H9 (cell line): ENCODE results near the gene ADIG. TPM values are rescaled to one million over a fixed set of nuclear protein-coding genes. Genes with fewer than 3 reads are reported as not detected.

Source experiments
- DNase-seq: peaks from one replicate; pipeline ENCODE4 v3.0.0-alpha.2; 2017
- H2AFZ ChIP-seq: one replicate; pipeline ENCODE4 v1.6.1; 2013; ENCODE audit warnings: mild to moderate bottlenecking, low read length, control low read depth, moderate library complexity
- H2AK5ac ChIP-seq: 2 replicates; pipeline ENCODE4 v1.6.1; 2013; ENCODE audit warnings: low read length, control low read depth, mixed read lengths; ENCODE audit not compliant: insufficient read length
- H2BK120ac ChIP-seq: one replicate; pipeline ENCODE4 v1.6.1; 2013; ENCODE audit warnings: low read depth, mild to moderate bottlenecking, low read length, control low read depth, inconsistent platforms; ENCODE audit not compliant: poor library complexity, severe bottlenecking
- H2BK12ac ChIP-seq: 2 replicates; pipeline ENCODE4 v1.6.1; 2013; ENCODE audit warnings: low read length, control low read depth, mixed read lengths, low read depth; ENCODE audit not compliant: insufficient read length
- H2BK15ac ChIP-seq: 2 replicates; pipeline ENCODE4 v1.6.1; 2013; ENCODE audit warnings: low read depth, low read length, control low read depth
- H2BK20ac ChIP-seq: one replicate; pipeline ENCODE4 v1.6.1; 2013; ENCODE audit warnings: low read depth, mild to moderate bottlenecking, low read length, control low read depth, inconsistent platforms; ENCODE audit not compliant: poor library complexity, severe bottlenecking
- H2BK5ac ChIP-seq: 2 replicates; pipeline ENCODE4 v1.6.1; 2013; ENCODE audit warnings: low read length, control low read depth, mixed read lengths; ENCODE audit not compliant: insufficient read length
- H3K14ac ChIP-seq: 2 replicates; pipeline ENCODE4 v1.6.1; 2013; ENCODE audit warnings: low read length, control low read depth; ENCODE audit not compliant: insufficient read depth
- H3K18ac ChIP-seq: 2 replicates; pipeline ENCODE4 v1.6.1; 2013; ENCODE audit warnings: low read depth, mild to moderate bottlenecking, mixed read lengths, low read length, control low read depth; ENCODE audit not compliant: insufficient read length
- H3K23ac ChIP-seq: 2 replicates; pipeline ENCODE4 v1.6.1; 2013; ENCODE audit warnings: low read length, control low read depth, mixed read lengths, low read depth; ENCODE audit not compliant: insufficient read length
- H3K23me2 ChIP-seq: 2 replicates; pipeline ENCODE4 v1.6.1; 2013; ENCODE audit warnings: low read depth, mild to moderate bottlenecking, mixed read lengths, low read length, control low read depth; ENCODE audit not compliant: insufficient read length, poor library complexity, severe bottlenecking
- H3K27ac ChIP-seq: 2 replicates; pipeline ENCODE4 v1.5.1; 2013; ENCODE audit warnings: low read length, control low read depth, mixed read lengths, low read depth; ENCODE audit not compliant: insufficient read length
- H3K27me3 ChIP-seq: 2 replicates; pipeline ENCODE4 v1.6.1; 2013; ENCODE audit warnings: low read length, control low read depth, inconsistent platforms; ENCODE audit not compliant: insufficient read depth
- H3K4ac ChIP-seq: 2 replicates; pipeline ENCODE4 v1.6.1; 2013; ENCODE audit warnings: low read depth, mild to moderate bottlenecking, control low read depth, inconsistent platforms, low read length, moderate library complexity
- H3K4me1 ChIP-seq: 2 replicates; pipeline ENCODE4 v1.6.1; 2013; ENCODE audit warnings: low read length, control low read depth, inconsistent platforms; ENCODE audit not compliant: insufficient read depth
- H3K4me2 ChIP-seq: 2 replicates; pipeline ENCODE4 v1.6.1; 2013; ENCODE audit warnings: low read length, control low read depth, mixed read lengths; ENCODE audit not compliant: insufficient read length, insufficient read depth
- H3K56ac ChIP-seq: 2 replicates; pipeline ENCODE4 v1.6.1; 2013; ENCODE audit warnings: low read depth, mild to moderate bottlenecking, mixed read lengths, low read length, control low read depth; ENCODE audit not compliant: insufficient read length
- H3K79me1 ChIP-seq: 2 replicates; pipeline ENCODE4 v1.6.1; 2013; ENCODE audit warnings: low read depth, mild to moderate bottlenecking, moderate library complexity, low read length, control low read depth, inconsistent platforms; ENCODE audit not compliant: insufficient read depth, poor library complexity, severe bottlenecking
- H3K79me2 ChIP-seq: 2 replicates; pipeline ENCODE4 v1.6.1; 2013; ENCODE audit warnings: low read length, control low read depth, inconsistent platforms; ENCODE audit not compliant: insufficient read depth
- H3K9ac ChIP-seq: 2 replicates; pipeline ENCODE4 v1.6.1; 2013; ENCODE audit warnings: low read length, control low read depth, mixed read lengths; ENCODE audit not compliant: insufficient read length; ENCODE audit errors: extremely low read depth
- H3K9me3 ChIP-seq: one replicate; pipeline ENCODE4 v1.6.1; 2013; ENCODE audit warnings: low read depth, low read length, inconsistent platforms; ENCODE audit not compliant: control insufficient read depth
- H3T11ph ChIP-seq: one replicate; pipeline ENCODE4 v1.6.1; 2013; ENCODE audit warnings: mild to moderate bottlenecking, low read length, control low read depth, inconsistent platforms
- H4K20me1 ChIP-seq: one replicate; pipeline ENCODE4 v1.6.1; 2013; ENCODE audit not compliant: control insufficient read depth, insufficient read length, insufficient read depth
- H4K5ac ChIP-seq: 2 replicates; pipeline ENCODE4 v1.6.1; 2013; ENCODE audit warnings: low read depth, mild to moderate bottlenecking, mixed read lengths, low read length, control low read depth; ENCODE audit not compliant: insufficient read length
- H4K8ac ChIP-seq: replicated peaks from 2 replicates; pipeline ENCODE4 v1.6.1; 2013; ENCODE audit warnings: low read length, control low read depth, mixed read lengths, low read depth; ENCODE audit not compliant: insufficient read length
- H4K91ac ChIP-seq: 2 replicates; pipeline ENCODE4 v1.6.1; 2013; ENCODE audit warnings: low read depth, mild to moderate bottlenecking, moderate library complexity, mixed read lengths, low read length, control low read depth; ENCODE audit not compliant: insufficient read length
- H3K27ac Mint-ChIP-seq, 3 experiments: 2 replicates in 2 of 3; 3 replicates in 1 of 3; pipeline ENCODE4 v1.8.0; 2020 to 2021; ENCODE audit warnings: mixed read lengths in 3 of 3, mild to moderate bottlenecking in 1 of 3, moderate library complexity in 1 of 3
- H3K27me3 Mint-ChIP-seq: 2 replicates; pipeline ENCODE4 v1.8.0; 2021; ENCODE audit warnings: low read depth, mild to moderate bottlenecking, moderate library complexity, mixed read lengths
- H3K36me3 Mint-ChIP-seq, 3 experiments: 2 replicates in 2 of 3; 3 replicates in 1 of 3; pipeline ENCODE4 v1.8.0; 2020 to 2021; ENCODE audit warnings: low read depth in 3 of 3, mixed read lengths in 3 of 3; ENCODE audit not compliant: insufficient read depth in 1 of 3
- H3K4me1 Mint-ChIP-seq, 2 experiments: 2 replicates each; pipeline ENCODE4 v1.8.0; 2020; ENCODE audit warnings: mixed read lengths in 2 of 2
- H3K4me3 Mint-ChIP-seq, 2 experiments: 2 replicates in 1 of 2; 3 replicates in 1 of 2; pipeline ENCODE4 v1.8.0; 2020 to 2021; ENCODE audit warnings: mild to moderate bottlenecking in 2 of 2, mixed read lengths in 2 of 2, moderate library complexity in 1 of 2
- H3K9me3 Mint-ChIP-seq, 2 experiments: 2 replicates in 1 of 2; 3 replicates in 1 of 2; pipeline ENCODE4 v1.8.0; 2020; ENCODE audit warnings: mild to moderate bottlenecking in 2 of 2, mixed read lengths in 2 of 2, moderate library complexity in 1 of 2
- WGBS: extraction: QIAGEN DNeasy Blood & Tissue Kit; methylation state at CpG from one replicate; pipeline ENCODE4 v1.1.7; 2013; ENCODE audit warnings: missing lambda C conversion rate, low lambda C conversion rate, mixed read lengths; ENCODE audit not compliant: insufficient read length; ENCODE audit errors: extremely low coverage; 5-methylcytosine and 5-hydroxymethylcytosine counted together
- total RNA-seq: library from RNA; stranded (reverse); gene quantifications from 2 replicates; pipeline ENCODE4 v1.2.1, GENCODE V29; 2021
- TF ChIP-seq, protein P1 (sequence below): fragments of 200-600 bp; sonication (generic); conservative IDR thresholded peaks from 3 replicates; pipeline ENCODE4 v1.8.0; 2021; ENCODE audit warnings: antibody characterized with exemption, mild to moderate bottlenecking

Gene ADIG
- total RNA-seq, 1 experiment from 2014 or later, result not detected

GRCh38 chr20:38573413-38573812, 7.6 kb upstream of the ADIG start:
- Histone ChIP-seq H2BK120ac (no peak overlapping the region), H3K9ac (no peak overlapping the region), H3K79me1 (no peaks in the 10 kb centered on the region), H2BK5ac (no peak overlapping the region), H3K56ac (no peak overlapping the region), H3K23ac (no peak overlapping the region), H4K8ac (no peak overlapping the region), H2AK5ac (no peak overlapping the region), H2AFZ (no peak overlapping the region), H3K27me3 (no peaks in the 10 kb centered on the region), H3T11ph (no peak overlapping the region), H3K14ac (no peak overlapping the region), H3K23me2 (no peaks in the 10 kb centered on the region), H3K4me2 (no peak overlapping the region), H3K9me3 (no peaks in the 10 kb centered on the region), H4K5ac (no peak overlapping the region), H4K91ac (no peak overlapping the region), H3K4ac (no peak overlapping the region), H3K27ac (no peak overlapping the region), H4K20me1 (no peaks in the 10 kb centered on the region), H2BK12ac (no peak overlapping the region), H3K18ac (no peak overlapping the region), H3K4me1 (no peaks in the 10 kb centered on the region), H2BK20ac (no peak overlapping the region), H3K79me2 (no peaks in the 10 kb centered on the region), H2BK15ac (no peak overlapping the region)
- Mint-ChIP-seq H3K36me3 (peaks cover 0 to 33% (median 31%) of the 10 kb centered on the region in 3 experiments; a peak in 5 of 7 replicates), H3K4me1 (peaks cover 10 to 14% of the 10 kb centered on the region in 2 experiments), H3K9me3 (no peaks in the 10 kb centered on the region), H3K4me3 (no peak overlapping the region), H3K27me3 (no peaks in the 10 kb centered on the region), H3K27ac (no peak overlapping the region)
- no CpG with 5 or more reads among the region's 7 CpGs for WGBS
- TF ChIP-seq, protein P1, sequence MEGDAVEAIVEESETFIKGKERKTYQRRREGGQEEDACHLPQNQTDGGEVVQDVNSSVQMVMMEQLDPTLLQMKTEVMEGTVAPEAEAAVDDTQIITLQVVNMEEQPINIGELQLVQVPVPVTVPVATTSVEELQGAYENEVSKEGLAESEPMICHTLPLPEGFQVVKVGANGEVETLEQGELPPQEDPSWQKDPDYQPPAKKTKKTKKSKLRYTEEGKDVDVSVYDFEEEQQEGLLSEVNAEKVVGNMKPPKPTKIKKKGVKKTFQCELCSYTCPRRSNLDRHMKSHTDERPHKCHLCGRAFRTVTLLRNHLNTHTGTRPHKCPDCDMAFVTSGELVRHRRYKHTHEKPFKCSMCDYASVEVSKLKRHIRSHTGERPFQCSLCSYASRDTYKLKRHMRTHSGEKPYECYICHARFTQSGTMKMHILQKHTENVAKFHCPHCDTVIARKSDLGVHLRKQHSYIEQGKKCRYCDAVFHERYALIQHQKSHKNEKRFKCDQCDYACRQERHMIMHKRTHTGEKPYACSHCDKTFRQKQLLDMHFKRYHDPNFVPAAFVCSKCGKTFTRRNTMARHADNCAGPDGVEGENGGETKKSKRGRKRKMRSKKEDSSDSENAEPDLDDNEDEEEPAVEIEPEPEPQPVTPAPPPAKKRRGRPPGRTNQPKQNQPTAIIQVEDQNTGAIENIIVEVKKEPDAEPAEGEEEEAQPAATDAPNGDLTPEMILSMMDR, result no peak
- DNase-seq, result no peak
